ENCODE data around the gene B4GALT5. TPM values are rescaled to one million over a fixed set of nuclear protein-coding genes. Genes with fewer than 3 reads are reported as not detected.
"Not testable (repeated sequence)": the region's sequence is repeated elsewhere in the genome, so short reads cannot be mapped to it uniquely, and the experiment has no call there.

B4GALT5 gene
- total RNA-seq, 1 experiment from 2014 or later, result 62.4 TPM

DNA sequence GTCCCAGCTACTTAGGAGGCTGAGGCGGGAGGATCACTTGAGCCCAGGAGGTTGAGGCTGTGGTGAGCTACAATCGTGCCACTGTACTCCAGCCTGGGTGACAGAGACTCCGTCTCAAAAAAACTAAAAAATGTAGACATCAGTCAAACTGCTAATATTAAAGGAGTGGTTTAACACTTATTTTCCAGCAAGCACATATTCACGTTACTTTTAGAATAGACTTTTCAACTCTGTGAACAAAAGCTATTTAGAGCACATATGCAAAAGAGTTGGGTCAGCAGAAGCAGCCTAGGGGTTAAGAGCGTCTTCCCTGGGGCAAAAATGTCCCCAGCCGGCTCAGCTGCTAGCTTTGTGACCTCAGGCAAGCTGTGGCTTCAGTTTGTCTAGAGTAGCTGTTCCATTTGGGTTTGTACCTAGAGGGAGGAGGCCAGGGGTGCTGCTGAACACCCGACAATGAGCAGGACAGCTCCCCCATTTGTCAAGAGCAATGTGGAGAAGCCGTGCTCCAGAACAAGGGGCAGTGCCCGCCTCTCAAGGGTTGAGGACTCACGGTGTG, 83.2 kb downstream of the B4GALT5 start:
- no peak for DNase-seq (ENCODE audit: low spot score)
- ATAC-seq, result no peak
- peaks cover 60% of the 10 kb centered on the region for H3K4me1 Mint-ChIP-seq
- H3K27ac Mint-ChIP-seq, result peak overlapping the region; percentile 95
- peaks cover 7% of the 10 kb centered on the region; the same call in 1 of the 2 replicates for H3K36me3 Mint-ChIP-seq
- TF ChIP-seq, protein P1, sequence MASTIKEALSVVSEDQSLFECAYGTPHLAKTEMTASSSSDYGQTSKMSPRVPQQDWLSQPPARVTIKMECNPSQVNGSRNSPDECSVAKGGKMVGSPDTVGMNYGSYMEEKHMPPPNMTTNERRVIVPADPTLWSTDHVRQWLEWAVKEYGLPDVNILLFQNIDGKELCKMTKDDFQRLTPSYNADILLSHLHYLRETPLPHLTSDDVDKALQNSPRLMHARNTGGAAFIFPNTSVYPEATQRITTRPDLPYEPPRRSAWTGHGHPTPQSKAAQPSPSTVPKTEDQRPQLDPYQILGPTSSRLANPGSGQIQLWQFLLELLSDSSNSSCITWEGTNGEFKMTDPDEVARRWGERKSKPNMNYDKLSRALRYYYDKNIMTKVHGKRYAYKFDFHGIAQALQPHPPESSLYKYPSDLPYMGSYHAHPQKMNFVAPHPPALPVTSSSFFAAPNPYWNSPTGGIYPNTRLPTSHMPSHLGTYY (CRISPR knock-in tag; IDR thresholded peaks at IDR 0.05), result no peak
- TF ChIP-seq ZNF232 (CRISPR knock-in tag; IDR thresholded peaks at IDR 0.05) (no peak), ZNF121 (CRISPR knock-in tag; IDR thresholded peaks at IDR 0.05) (no peak), ZNF138 (CRISPR knock-in tag; conservative IDR thresholded peaks at IDR 0.05) (no peak), IRF2 (CRISPR knock-in tag; IDR thresholded peaks at IDR 0.05; ENCODE audit: borderline replicate concordance, low read depth) (no peak), ZNF423 (CRISPR knock-in tag; IDR thresholded peaks at IDR 0.05) (no peak)
- TF ChIP-seq, protein P2, sequence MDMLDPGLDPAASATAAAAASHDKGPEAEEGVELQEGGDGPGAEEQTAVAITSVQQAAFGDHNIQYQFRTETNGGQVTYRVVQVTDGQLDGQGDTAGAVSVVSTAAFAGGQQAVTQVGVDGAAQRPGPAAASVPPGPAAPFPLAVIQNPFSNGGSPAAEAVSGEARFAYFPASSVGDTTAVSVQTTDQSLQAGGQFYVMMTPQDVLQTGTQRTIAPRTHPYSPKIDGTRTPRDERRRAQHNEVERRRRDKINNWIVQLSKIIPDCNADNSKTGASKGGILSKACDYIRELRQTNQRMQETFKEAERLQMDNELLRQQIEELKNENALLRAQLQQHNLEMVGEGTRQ (CRISPR knock-in tag; IDR thresholded peaks at IDR 0.05), result no peak
- ChIA-PET POLR2A (interaction anchor here (0.6 kb wide), 1 partner anchor 14 kb away, joined by 4 read pairs; no protein-coding TSS in a partner anchor), CTCF (interaction anchor here (0.7 to 2.0 kb wide), 5 partner anchors 22 to 215 kb away, joined by 3 to 10 read pairs (median 3); no protein-coding TSS in a partner anchor)
- no peak overlapping the region for H3K4me3 Mint-ChIP-seq
- no peaks in the 10 kb centered on the region for H3K27me3 Mint-ChIP-seq (ENCODE audit: low read depth)
- H3K9me3 Mint-ChIP-seq, result peaks cover 3% of the 10 kb centered on the region; the same call in 1 of the 2 replicates

DNA sequence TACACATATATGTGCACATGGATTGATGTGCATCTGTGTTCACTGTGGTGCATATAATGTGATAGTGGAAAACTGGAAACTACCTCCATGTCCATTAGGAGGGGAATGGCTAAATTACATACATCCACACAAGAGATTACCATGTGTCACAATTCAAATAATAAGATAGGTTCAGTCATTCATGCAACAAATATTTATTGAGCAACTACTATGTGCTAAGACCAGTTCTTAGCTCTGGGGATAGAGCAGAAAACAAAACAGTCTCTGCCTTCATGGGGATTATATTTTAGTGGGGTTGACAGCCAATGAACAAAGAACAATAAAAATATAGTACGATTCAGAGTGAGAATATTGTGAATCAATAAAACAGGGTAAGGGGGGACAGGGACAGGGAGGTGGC, 84.1 kb downstream of the B4GALT5 start:
- peak overlapping the region; percentile 28; the same call in 1 of the 2 replicates for H3K27ac Mint-ChIP-seq
- CTCF ChIA-PET, result interaction anchor here (1.5 to 2.0 kb wide), 2 partner anchors 21 to 88 kb away, joined by 4 to 10 read pairs; no protein-coding TSS in a partner anchor
- no peaks in the 10 kb centered on the region for H3K27me3 Mint-ChIP-seq (ENCODE audit: low read depth)
- H3K9me3 Mint-ChIP-seq, result peaks cover 3% of the 10 kb centered on the region; the same call in 1 of the 2 replicates
- TF ChIP-seq, protein P3, sequence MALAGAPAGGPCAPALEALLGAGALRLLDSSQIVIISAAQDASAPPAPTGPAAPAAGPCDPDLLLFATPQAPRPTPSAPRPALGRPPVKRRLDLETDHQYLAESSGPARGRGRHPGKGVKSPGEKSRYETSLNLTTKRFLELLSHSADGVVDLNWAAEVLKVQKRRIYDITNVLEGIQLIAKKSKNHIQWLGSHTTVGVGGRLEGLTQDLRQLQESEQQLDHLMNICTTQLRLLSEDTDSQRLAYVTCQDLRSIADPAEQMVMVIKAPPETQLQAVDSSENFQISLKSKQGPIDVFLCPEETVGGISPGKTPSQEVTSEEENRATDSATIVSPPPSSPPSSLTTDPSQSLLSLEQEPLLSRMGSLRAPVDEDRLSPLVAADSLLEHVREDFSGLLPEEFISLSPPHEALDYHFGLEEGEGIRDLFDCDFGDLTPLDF (CRISPR knock-in tag; IDR thresholded peaks at IDR 0.05), result no peak
- TF ChIP-seq SOX15 (CRISPR knock-in tag; IDR thresholded peaks at IDR 0.05), result no peak
- POLR2A ChIA-PET, result no interaction called here
- peaks cover 59% of the 10 kb centered on the region for H3K4me1 Mint-ChIP-seq
- no peak overlapping the region for H3K4me3 Mint-ChIP-seq
- H3K36me3 Mint-ChIP-seq, result peaks cover 7% of the 10 kb centered on the region; the same call in 1 of the 2 replicates
- ATAC-seq (no peak), DNase-seq (ENCODE audit: low spot score) (no peak)

DNA sequence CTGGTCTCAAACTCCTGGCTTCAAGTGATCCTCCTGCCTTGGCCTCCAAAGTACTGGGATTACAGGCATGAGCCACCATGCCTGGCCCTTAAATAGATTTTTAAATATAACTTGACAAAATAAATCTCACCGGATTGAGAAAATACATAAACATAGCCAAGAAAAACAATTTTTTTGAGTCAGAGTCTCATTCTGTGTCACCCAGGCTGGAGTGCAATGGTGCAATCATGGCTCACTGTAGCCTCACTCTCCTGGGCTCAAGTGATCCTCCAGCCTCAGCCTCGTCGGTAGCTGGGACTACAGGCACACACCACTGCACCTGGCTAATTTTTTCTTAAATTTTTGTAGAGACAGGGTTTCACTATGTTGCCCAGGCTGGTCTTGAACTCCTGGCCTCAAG, 85.4 kb downstream of the B4GALT5 start:
- H3K36me3 Mint-ChIP-seq; H3K27ac Mint-ChIP-seq; POLR2A ChIA-PET; H3K27me3 Mint-ChIP-seq (ENCODE audit: low read depth); ATAC-seq; DNase-seq (ENCODE audit: low spot score); H3K9me3 Mint-ChIP-seq; H3K4me3 Mint-ChIP-seq: not testable (repeated sequence)
- CTCF ChIA-PET, result interaction anchor here (1.0 kb wide), 1 partner anchor 20 kb away, joined by 3 read pairs; no protein-coding TSS in a partner anchor
- H3K4me1 Mint-ChIP-seq, result peaks cover 52% of the 10 kb centered on the region

DNA sequence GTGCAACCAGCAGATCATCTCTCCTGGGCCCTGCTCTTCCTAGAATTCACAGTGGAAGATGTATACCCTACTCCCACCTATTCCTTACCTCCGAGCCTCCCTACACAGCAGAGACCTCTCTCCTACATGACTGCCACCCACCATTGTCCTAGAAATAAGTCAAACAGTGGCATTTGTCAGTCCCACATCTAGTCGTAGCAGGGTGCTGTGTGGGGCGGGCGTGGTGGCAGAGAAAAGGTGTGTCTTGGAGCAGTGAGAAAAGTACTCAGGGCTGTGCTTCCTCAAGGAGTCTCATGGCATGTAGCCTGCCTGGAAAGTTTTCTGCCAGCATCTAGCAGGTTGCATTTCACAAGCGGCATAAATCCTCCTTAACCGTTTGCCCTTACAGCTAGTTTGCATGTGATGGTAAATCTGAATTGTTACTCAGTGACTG, 86.3 kb downstream of the B4GALT5 start:
- ChIA-PET POLR2A (no interaction called here), CTCF (interaction anchor here (0.7 kb wide), 1 partner anchor 89 kb away, joined by 3 read pairs; no protein-coding TSS in a partner anchor)
- H3K27me3 Mint-ChIP-seq (ENCODE audit: low read depth), result no peaks in the 10 kb centered on the region
- 0 out of 2 replicates have a peak, but pooled peaks cover 3% of the 10 kb centered on the region for H3K36me3 Mint-ChIP-seq
- H3K27ac Mint-ChIP-seq, result no peak overlapping the region
- peaks cover 4% of the 10 kb centered on the region for H3K9me3 Mint-ChIP-seq
- TF ChIP-seq, protein P2 (CRISPR knock-in tag; IDR thresholded peaks at IDR 0.05), result no peak
- TF ChIP-seq ZNF263 (CRISPR knock-in tag; IDR thresholded peaks at IDR 0.05; ENCODE audit: low read depth) (no peak), TCF7 (CRISPR knock-in tag; IDR thresholded peaks at IDR 0.05; ENCODE audit: low read depth) (no peak)
- no peak overlapping the region for H3K4me3 Mint-ChIP-seq
- ATAC-seq, result no peak
- DNase-seq (ENCODE audit: low spot score), result no peak
- peaks cover 43% of the 10 kb centered on the region for H3K4me1 Mint-ChIP-seq

DNA sequence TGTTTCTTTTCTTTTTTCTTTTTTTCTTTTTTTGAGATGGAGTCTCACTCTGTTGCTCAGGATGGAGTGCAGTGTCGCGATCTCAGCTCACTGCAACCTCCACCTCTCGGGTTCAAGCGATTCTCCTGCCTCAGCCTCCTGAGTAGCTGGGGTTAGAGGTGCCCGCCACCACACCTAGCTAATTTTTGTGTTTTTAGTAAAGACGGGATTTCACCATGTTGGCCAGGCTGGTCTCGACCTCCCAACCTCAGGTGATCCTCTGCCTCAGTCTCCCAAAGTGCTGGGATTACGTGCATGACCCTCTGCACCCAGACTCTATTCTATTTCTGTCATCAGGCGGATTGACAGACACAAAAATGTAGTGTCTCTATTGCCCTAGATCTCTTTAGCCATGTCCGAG, 88.7 kb downstream of the B4GALT5 start:
- CTCF ChIA-PET, result interaction anchor here (1.2 to 2.3 kb wide), 3 partner anchors 14 to 83 kb away, joined by 3 to 9 read pairs (median 5); no protein-coding TSS in a partner anchor

More for the DNA sequence above, 88.7 kb downstream of the B4GALT5 start:
- POLR2A ChIA-PET; H3K36me3 Mint-ChIP-seq; H3K4me3 Mint-ChIP-seq; ATAC-seq; H3K27me3 Mint-ChIP-seq (ENCODE audit: low read depth); DNase-seq (ENCODE audit: low spot score); H3K27ac Mint-ChIP-seq: not testable (repeated sequence)
- Mint-ChIP-seq H3K9me3 (peaks cover 16% of the 10 kb centered on the region), H3K4me1 (peaks cover 22% of the 10 kb centered on the region)
